ENCODE results near the gene CIB2.

Gene CIB2

DNA sequence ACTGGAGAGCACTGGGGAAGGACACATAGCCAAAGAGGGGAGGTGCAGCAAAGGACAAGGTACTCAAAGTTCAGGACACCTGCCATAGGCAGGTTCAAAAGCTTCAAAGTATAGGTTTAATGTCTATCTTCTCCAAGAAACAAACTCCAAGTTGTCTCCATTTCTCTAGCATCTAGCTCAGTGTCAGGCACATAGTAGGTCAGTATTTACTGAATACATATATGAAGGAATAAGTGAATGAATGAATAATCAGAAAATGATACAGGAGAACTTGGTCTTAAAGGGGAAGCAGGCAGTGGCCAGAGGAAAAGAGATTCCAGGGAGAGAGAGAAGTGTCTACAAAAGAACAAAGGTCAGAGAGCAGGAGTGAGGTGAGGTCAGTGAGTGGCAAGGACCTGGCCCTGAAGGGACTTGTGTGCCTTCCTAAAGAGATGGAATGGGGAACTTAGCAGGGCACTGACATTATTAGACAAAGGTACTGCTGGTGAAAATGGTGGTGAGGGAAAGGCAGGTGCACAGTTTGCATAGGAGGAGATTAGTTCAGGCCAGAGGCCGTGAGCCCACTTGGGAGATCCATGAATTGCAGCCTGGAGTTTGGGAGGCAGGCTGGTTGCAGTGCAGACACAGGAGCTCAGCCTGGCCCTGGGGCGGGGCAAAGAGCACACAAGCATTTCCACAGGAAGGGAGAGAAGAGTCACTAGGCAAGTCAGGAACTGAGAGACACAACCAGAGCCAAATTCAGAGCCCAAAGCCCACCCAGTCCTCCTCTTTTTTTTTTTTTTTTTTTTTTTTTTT lies 75.1 kb downstream of the CIB2 start:
- no peak overlapping the region for H3K4me3 ChIP-seq (ENCODE audit: low read depth, low read length)
- TF ChIP-seq, protein P1, sequence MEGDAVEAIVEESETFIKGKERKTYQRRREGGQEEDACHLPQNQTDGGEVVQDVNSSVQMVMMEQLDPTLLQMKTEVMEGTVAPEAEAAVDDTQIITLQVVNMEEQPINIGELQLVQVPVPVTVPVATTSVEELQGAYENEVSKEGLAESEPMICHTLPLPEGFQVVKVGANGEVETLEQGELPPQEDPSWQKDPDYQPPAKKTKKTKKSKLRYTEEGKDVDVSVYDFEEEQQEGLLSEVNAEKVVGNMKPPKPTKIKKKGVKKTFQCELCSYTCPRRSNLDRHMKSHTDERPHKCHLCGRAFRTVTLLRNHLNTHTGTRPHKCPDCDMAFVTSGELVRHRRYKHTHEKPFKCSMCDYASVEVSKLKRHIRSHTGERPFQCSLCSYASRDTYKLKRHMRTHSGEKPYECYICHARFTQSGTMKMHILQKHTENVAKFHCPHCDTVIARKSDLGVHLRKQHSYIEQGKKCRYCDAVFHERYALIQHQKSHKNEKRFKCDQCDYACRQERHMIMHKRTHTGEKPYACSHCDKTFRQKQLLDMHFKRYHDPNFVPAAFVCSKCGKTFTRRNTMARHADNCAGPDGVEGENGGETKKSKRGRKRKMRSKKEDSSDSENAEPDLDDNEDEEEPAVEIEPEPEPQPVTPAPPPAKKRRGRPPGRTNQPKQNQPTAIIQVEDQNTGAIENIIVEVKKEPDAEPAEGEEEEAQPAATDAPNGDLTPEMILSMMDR (IDR thresholded peaks at IDR 0.05; ENCODE audit: borderline replicate concordance, insufficient read depth, low read depth, low read length) = no peak

DNA sequence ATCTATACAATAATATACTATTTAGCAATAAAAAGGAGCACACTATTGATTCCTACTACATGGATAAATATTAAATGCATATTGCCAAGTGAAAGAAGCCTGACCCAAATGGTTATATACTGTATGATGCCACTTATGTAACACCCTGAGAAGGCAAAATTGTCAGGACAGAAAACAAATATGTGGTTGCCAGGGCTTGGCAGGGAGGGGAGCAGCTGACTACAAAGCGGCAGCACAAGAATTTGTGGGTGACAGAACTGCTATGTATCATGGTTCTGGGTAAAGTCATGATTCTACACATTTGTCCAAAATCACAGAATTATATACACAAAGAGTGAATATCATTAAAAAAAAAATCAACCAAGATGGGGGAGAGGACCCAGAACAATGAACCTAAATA lies 76.3 kb downstream of the CIB2 start:
- H3K4me3 ChIP-seq (ENCODE audit: low read depth, low read length) = no peak overlapping the region
- TF ChIP-seq, protein P1 (IDR thresholded peaks at IDR 0.05; ENCODE audit: borderline replicate concordance, insufficient read depth, low read depth, low read length) = no peak
